RPMI7951 (cell line): ENCODE data around the gene MAGED4B. TPM values are rescaled to one million over a fixed set of nuclear protein-coding genes. Genes with fewer than 3 reads are reported as not detected.
A peak's percentile ranks its signal among the peaks of the same experiment; 100 is the strongest.
"Not testable (repeated sequence)": the region's sequence is repeated elsewhere in the genome, so short reads cannot be mapped to it uniquely, and the experiment has no call there.

ENCODE experiments used
- DNase-seq: peaks from one replicate; pipeline ENCODE4 v3.0.0-alpha.2; 2012; ENCODE audit warnings: low read depth
- total RNA-seq: library from RNA; depleted of rRNA; stranded (reverse); fragments of >200 nt; shearing (Covaris generic); gene quantifications from 2 replicates; pipeline ENCODE4 v1.2.3, GENCODE V29; 2014; rRNA removed

MAGED4B gene, protein sequence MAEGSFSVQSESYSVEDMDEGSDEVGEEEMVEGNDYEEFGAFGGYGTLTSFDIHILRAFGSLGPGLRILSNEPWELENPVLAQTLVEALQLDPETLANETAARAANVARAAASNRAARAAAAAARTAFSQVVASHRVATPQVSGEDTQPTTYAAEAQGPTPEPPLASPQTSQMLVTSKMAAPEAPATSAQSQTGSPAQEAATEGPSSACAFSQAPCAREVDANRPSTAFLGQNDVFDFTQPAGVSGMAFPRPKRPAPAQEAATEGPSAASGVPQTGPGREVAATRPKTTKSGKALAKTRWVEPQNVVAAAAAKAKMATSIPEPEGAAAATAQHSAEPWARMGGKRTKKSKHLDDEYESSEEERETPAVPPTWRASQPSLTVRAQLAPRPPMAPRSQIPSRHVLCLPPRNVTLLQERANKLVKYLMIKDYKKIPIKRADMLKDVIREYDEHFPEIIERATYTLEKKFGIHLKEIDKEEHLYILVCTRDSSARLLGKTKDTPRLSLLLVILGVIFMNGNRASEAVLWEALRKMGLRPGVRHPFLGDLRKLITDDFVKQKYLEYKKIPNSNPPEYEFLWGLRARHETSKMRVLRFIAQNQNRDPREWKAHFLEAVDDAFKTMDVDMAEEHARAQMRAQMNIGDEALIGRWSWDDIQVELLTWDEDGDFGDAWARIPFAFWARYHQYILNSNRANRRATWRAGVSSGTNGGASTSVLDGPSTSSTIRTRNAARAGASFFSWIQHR
- 2.2 and 3.2 TPM in 2 replicates for total RNA-seq

DNA sequence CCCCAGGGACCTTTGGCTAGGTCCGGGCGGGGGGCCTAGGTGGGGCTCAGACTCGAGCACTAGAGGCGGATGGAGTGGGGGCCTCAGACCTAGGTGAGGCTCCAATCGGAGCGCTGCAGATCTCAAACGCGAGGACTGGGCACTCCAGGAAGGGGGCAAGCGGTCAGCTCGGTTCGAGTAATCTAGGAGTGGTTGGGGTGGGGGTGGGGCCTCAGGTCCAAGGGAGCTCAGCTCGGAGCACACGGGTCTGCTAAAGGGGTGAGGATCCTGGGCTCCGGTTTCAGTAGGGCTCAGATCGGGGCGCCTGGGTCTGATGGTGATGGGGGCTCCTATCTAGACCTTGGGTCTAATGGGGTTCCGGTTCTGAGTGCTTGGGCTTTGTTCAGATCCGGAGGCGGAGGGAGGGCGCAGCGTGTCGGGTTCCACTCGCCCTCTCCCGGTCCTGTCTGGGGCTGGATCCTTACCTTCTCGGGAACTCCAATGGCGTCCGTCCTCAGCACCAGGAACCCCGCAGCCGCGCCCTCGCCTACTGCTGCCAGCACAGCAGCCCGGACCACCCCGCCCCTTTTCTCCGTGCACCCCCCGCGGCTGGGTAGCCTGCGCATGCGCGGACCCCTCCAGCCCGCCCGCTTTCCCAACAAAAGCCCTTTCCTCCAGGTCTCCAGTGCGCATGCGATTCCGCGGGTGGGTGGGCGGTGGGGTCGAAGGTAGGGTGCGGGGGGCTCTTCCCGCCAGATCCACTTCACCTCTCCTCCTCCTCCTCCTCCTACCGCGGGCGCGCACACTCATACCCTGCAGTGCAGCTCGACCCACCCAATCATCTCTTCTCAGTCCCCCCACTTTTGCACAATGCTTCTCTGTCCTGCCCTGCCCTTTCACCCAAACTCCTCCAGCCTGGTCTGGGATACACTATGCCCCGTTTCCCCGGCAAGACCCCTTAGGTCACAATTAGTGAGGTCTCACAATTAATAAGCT, at the start of gene MAGED4B:
MAGED4B (minus strand) TSS at position 518 of the 975 bp plus-strand sequence. CDS start 1,011 bp downstream, outside the sequence.
- DNase-seq: not testable (repeated sequence)

- no peak for DNase-seq
Measured at GRCh38 chrX:52118262-52118661, 49.3 kb upstream of the MAGED4B start.

GRCh38 chrX:52082578-52082977, 13.6 kb upstream of the MAGED4B start:
- peak; percentile 70 for DNase-seq

DNA sequence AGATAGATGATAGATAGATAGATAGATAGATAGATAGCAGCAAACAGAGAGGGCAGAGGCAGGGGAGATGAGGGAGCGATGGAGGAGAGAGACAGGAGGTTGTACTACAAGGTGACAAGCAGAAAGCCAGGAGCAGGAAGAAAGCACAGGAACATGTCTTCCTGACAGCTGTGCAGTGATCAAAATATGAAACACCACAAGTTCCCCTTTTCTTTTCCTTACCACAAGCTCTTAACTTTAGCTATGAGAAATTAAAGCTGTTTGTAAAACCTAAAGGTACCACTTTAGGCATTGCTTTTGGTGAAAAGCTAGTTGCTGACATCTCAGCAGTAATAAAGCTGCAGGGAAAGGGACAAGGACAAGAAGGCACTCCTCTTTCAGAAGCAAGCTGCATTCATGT, 9.1 kb upstream of the MAGED4B start:
- no peak for DNase-seq

- DNase-seq: not testable (repeated sequence)
Measured at GRCh38 chrX:52042288-52042687, 26.7 kb downstream of the MAGED4B start.

DNA sequence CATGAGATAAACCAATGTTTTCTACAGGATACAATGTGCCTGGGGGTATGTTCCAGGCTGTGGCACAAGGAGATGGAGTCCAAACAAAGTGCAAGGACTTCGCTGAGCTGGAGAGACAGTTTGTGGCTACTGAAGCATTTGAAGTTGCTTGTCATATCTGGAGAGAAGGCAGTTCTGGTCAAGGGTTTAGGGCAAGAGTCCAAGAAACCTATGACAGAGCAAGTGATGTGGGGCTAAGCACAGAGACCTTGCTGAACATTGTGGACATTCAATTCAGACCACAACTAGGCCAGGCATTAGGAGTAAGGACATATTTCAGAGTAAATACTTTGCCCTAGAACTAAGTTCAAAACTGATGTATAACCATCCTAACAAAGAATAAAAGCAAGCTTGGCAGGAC, 34.8 kb downstream of the MAGED4B start:
- no peak for DNase-seq

DNA sequence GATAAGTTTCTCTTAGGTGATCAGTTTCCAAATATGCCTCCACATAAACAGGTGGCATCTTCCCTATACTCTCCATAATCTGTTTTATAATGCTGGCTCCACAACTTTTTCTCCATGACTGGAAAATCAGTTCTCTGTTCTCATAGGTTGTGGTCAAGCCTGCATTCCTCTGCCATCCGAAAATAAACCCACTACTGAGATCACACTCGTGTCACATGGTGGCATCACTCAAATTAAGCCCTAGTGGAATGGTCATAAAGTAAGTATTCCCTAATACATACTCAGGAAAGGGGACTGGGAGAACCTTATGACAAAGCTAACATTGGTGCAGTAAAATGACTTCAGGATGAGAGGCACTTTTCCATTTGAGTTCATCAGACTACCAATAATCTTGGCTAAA, 37.6 kb downstream of the MAGED4B start:
- no peak for DNase-seq

DNA sequence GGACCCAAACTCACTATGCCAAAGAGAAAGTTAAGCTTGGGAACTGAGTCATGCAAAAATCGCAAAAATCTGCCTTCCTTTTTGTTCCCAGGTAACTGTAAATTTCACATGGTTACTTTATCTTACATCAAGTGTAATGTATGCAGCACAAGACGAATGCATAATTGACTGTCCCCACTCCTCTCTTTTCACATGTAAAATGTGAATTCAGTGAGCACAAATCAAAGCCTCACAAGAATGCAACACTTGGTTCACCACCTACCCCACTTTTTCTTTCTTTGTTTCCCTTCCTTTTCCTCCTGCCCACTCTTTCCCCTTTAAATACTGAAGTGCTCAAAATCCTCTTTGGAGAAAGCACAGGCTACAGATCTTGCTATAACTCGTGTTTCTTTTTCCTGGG, 53.2 kb downstream of the MAGED4B start:
- no peak for DNase-seq

Other genes starting within 250 kb of the MAGED4B start
- gene MAGED1, start 175.6 kb downstream of the MAGED4B start, total RNA-seq: 180 and 245 TPM in 2 replicates
- gene MAGED4, start 115.7 kb upstream of the MAGED4B start, total RNA-seq: 0.96 and 1.2 TPM in 2 replicates